Neutrophil (primary cell): ENCODE results near the gene LDLRAD3.

Source experiments
- H3K27ac ChIP-seq: fragments of 200-600 bp; sonication (generic); 2 replicates; pipeline ENCODE4 v1.5.1; 2016; ENCODE audit warnings: mild to moderate bottlenecking, moderate library complexity
- H3K27me3 ChIP-seq: fragments of 200-600 bp; sonication (generic); 2 replicates; pipeline ENCODE4 v1.6.0; 2016; ENCODE audit warnings: mild to moderate bottlenecking
- H3K36me3 ChIP-seq: fragments of 200-600 bp; sonication (generic); 2 replicates; pipeline ENCODE4 v1.5.1; 2017
- H3K4me1 ChIP-seq, 2 experiments: fragments of 200-600 bp in 1 of 2; sonication (generic) in 1 of 2; 1 replicate in 1 of 2; 2 replicates in 1 of 2; pipeline versions ENCODE4 v1.5.1 to v1.6.1; 2013 to 2016; ENCODE audit warnings: low read depth in 1 of 2, low read length in 1 of 2, mild to moderate bottlenecking in 1 of 2, moderate library complexity in 1 of 2; ENCODE audit not compliant: control insufficient read depth in 1 of 2, insufficient read depth in 1 of 2
- H3K4me3 ChIP-seq, 2 experiments: fragments of 200-600 bp in 1 of 2; sonication (generic) in 1 of 2; 1 replicate in 1 of 2; 2 replicates in 1 of 2; pipeline ENCODE4 v1.5.1; 2013 to 2016; ENCODE audit warnings: low read depth in 1 of 2, low read length in 1 of 2, mild to moderate bottlenecking in 1 of 2, moderate library complexity in 1 of 2
- H3K9me3 ChIP-seq: fragments of 200-600 bp; sonication (generic); 2 replicates; pipeline ENCODE4 v1.5.1; 2016
- TF ChIP-seq, protein P1 (sequence below): fragments of 200-600 bp; sonication (generic); IDR thresholded peaks from 2 replicates; pipeline ENCODE4 v1.5.1; 2016; ENCODE audit warnings: antibody characterized with exemption

LDLRAD3 gene

GRCh38 chr11:36070213-36070953 lies 126.5 kb downstream of the LDLRAD3 start:
- Histone ChIP-seq H3K9me3 (peaks cover 4% of the 10 kb centered on the region), H3K27me3 (no peaks in the 10 kb centered on the region), H3K36me3 (no peaks in the 10 kb centered on the region), H3K27ac (no peak overlapping the region), H3K4me1 (no peaks in the 10 kb centered on the region), H3K4me3 (no peak overlapping the region)
- TF ChIP-seq, protein P1, sequence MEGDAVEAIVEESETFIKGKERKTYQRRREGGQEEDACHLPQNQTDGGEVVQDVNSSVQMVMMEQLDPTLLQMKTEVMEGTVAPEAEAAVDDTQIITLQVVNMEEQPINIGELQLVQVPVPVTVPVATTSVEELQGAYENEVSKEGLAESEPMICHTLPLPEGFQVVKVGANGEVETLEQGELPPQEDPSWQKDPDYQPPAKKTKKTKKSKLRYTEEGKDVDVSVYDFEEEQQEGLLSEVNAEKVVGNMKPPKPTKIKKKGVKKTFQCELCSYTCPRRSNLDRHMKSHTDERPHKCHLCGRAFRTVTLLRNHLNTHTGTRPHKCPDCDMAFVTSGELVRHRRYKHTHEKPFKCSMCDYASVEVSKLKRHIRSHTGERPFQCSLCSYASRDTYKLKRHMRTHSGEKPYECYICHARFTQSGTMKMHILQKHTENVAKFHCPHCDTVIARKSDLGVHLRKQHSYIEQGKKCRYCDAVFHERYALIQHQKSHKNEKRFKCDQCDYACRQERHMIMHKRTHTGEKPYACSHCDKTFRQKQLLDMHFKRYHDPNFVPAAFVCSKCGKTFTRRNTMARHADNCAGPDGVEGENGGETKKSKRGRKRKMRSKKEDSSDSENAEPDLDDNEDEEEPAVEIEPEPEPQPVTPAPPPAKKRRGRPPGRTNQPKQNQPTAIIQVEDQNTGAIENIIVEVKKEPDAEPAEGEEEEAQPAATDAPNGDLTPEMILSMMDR, result no peak

DNA sequence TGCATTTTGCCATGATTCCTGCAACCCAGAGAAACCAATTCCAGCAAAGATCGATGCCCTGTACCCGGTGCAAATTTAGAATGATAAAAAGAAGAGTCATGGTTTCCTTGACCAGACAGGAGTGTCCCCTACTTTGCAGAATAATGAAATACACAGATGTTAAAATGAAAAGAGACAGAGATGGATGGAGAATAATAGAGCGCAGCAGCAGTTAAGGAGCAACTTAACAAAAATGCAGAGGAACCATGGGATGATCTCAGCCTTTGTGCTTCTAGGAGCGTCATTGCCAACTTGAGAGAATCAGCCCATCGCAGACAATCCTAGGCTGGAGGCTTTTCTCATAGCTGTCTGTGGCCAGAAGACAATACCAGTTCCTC lies 127.1 kb downstream of the LDLRAD3 start:
- H3K4me1 ChIP-seq, result no peaks in the 10 kb centered on the region
- H3K36me3 ChIP-seq, result no peaks in the 10 kb centered on the region
- no peak overlapping the region for H3K27ac ChIP-seq
- H3K27me3 ChIP-seq, result no peaks in the 10 kb centered on the region
- TF ChIP-seq, protein P1, result no peak
- peaks cover 4% of the 10 kb centered on the region for H3K9me3 ChIP-seq
- no peak overlapping the region for H3K4me3 ChIP-seq

DNA sequence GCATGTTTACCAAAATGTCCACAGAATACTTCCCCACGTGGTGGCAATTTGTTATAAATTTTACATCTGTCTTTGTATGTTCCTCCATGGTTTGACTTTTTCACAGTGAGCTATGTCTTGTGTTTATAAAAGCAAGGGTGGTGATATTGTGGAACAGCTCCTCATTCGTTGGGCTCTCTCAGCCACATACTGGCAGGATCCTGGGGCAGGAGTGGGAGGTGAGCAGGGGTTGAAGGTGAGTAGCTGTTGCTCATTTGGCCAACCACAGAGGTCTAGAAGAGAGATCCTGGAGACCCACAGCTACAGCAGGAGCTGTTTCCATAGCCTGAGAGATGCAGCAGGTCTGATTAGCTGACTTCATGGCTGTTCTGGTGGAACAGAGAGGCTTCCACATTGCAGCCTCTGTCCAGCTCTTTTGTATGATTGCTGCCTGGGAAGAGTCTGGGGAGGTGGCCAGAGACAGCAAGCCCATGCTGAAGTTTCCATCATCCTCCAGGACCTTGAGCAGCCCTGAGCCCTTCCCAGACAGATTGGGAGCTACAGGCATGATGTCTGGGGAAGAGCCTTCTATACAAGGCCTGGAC lies 128.1 kb downstream of the LDLRAD3 start:
- Histone ChIP-seq H3K9me3 (peaks cover 4% of the 10 kb centered on the region), H3K27me3 (no peaks in the 10 kb centered on the region), H3K4me1 (no peaks in the 10 kb centered on the region), H3K27ac (no peak overlapping the region), H3K36me3 (no peaks in the 10 kb centered on the region), H3K4me3 (no peak overlapping the region)
- TF ChIP-seq, protein P1, result no peak

- TF ChIP-seq, protein P1, result no peak
- Histone ChIP-seq H3K4me1 (no peaks in the 10 kb centered on the region), H3K4me3 (no peak overlapping the region), H3K27ac (no peak overlapping the region), H3K9me3 (no peaks in the 10 kb centered on the region), H3K27me3 (no peaks in the 10 kb centered on the region), H3K36me3 (no peaks in the 10 kb centered on the region)
Measured at GRCh38 chr11:36073411-36074203, 129.7 kb downstream of the LDLRAD3 start.

DNA sequence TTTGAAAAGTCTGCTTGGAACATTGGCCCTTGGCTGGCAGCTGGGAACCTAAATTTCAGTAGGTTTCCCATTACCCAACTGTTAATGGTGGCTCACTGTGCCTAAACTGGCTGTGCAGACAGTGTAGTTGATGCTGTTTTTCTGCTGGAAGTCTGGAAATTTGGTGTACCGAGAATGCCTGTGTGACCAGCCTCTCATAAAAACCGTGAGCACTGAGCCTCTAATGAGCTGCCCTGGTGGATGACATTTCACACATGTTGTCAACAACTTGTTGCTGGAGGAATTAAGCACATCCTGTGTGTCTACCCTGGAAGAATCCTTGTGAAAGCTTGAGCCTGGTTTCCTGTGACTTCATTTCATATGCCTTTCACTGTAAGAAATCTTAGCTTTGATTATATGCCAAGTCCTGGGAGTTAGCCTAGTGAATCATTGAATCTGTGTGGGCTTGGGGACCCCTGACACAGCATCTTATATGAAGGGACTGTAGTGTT lies 131.1 kb downstream of the LDLRAD3 start:
- Histone ChIP-seq H3K36me3 (no peaks in the 10 kb centered on the region), H3K4me1 (no peaks in the 10 kb centered on the region), H3K4me3 (no peak overlapping the region), H3K27ac (no peak overlapping the region), H3K27me3 (no peaks in the 10 kb centered on the region), H3K9me3 (no peaks in the 10 kb centered on the region)
- TF ChIP-seq, protein P1, result no peak
